ENCODE data around the gene NEFH.

NEFH gene

DNA sequence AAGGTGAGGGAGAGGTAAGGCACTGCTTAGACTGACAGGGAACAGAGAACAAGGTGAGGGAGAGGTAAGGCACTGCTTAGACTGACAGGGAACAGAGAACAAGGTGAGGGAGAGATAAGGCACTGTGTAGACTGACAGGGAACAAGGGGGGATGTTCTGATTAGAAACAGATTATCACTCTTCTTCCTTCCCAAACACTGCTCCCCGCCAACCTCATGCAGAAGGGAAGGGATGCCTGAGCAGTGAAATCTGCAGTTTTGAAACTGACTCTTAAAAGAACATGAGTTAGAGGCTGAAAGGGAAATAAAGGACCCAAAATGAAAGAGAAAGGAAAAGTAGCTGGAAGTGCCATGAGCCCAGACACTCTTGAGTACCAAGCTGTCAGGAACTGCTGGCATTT is 29.8 kb downstream of the NEFH start:
- DNase-seq (ENCODE audit: low read depth), result no peak
- no peak for TF ChIP-seq CTCF (conservative IDR thresholded peaks at IDR 0.05; ENCODE audit: control insufficient read depth, insufficient read depth, low read depth, low read length)
- H3K4me3 ChIP-seq (ENCODE audit: control insufficient read depth, low read depth, low read length), result no peak overlapping the region

GRCh38 chr22:29510542-29510941 is 30.5 kb downstream of the NEFH start:
- H3K4me3 ChIP-seq (ENCODE audit: control insufficient read depth, low read depth, low read length), result no peak overlapping the region
- no peak for TF ChIP-seq CTCF (conservative IDR thresholded peaks at IDR 0.05; ENCODE audit: control insufficient read depth, insufficient read depth, low read depth, low read length)
- DNase-seq (ENCODE audit: low read depth), result no peak

DNA sequence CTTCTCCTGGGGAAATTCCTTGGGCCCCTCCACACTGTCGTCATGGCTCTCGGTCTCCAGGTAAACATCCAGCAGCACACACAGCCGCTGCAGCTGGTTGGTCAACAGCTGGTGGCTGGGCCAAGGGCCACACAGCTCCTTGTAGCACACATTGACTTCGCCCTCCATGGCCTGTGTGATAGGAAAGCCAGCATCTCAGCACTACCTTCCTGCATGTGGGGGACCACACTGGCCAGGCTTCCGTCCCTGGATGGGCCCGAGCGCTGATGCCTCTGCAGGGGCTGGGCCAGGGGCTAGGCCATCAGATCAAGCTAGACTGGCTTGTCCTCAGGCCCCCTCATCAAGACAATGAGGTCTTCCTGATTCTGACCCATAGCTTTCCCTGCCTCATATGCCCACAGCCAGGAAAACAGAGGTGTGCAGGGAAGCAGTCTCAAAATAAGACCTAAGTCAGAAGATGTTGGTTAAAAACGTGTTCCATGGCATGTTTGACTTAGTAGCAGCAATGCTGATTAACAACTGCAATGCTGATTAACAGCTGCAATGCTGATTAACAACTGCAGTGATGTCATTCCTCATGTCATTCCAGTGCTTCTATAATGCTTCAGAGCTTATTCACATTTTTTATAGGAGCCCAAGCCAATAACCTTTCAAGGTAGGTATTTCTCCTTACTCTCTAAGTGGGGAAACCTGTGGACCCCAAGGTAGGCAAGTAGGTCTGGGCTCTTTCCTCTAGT is 31.3 kb downstream of the NEFH start:
- TF ChIP-seq CTCF (conservative IDR thresholded peaks at IDR 0.05; ENCODE audit: control insufficient read depth, insufficient read depth, low read depth, low read length), result no peak
- no peak for DNase-seq (ENCODE audit: low read depth)
- H3K4me3 ChIP-seq (ENCODE audit: control insufficient read depth, low read depth, low read length), result no peak overlapping the region

DNA sequence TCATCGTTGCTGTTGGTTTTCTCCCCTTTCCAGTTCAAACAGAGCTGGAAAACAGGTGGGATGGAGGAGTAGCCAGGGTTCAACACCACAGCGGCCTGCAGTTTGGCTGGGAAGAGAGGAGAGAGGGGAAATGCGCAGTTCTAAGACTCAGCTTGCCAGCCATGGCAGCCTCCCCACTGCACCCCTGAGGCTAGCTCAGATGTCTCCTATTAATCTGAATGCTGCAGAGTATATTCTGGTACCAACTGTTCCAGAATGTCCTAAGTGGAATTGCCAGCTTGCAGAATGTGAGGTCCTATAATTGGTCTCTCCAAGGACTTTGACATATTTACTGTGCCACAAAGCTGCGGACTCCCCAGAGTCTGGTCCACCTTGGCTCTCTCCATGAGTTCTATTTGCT is 32.0 kb downstream of the NEFH start:
- TF ChIP-seq CTCF (conservative IDR thresholded peaks at IDR 0.05; ENCODE audit: control insufficient read depth, insufficient read depth, low read depth, low read length), result no peak
- no peak overlapping the region for H3K4me3 ChIP-seq (ENCODE audit: control insufficient read depth, low read depth, low read length)
- DNase-seq (ENCODE audit: low read depth), result no peak

DNA sequence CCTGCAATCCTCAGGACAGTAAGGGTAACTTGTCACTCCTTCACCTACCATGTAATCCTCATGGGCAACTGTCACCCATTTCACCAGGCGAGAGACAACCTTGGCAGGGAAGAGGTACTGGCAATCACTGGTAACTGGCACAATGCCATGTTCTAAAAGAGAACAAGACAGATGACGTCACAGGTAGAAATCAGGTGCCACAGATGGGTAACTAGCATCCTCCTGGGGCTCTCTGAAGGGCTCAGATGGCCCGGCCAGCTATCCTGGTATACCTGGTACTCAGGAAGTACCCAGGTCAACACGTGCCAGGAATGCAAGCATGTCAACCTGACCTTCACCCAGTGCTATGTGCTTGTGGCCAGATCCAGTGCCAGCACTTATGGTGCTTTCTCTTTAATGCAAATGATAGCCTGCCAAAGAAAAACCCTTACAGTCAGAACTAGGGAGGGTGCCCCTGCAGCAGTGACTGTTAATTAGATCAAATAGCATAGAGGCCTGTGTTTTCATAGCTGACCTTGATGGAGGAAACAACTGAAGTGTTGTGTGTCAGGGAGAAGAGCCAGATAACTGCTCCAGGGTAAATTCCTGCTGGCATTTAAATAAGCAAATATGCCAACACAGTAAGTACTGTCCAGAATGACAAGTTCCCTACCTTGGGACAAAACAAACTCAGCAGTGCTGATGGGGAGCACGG is 37.3 kb downstream of the NEFH start:
- H3K4me3 ChIP-seq (ENCODE audit: control insufficient read depth, low read depth, low read length), result no peak overlapping the region
- TF ChIP-seq CTCF (conservative IDR thresholded peaks at IDR 0.05; ENCODE audit: control insufficient read depth, insufficient read depth, low read depth, low read length), result no peak
- no peak for DNase-seq (ENCODE audit: low read depth)

GRCh38 chr22:29518427-29518826 is 38.4 kb downstream of the NEFH start:
- TF ChIP-seq CTCF (conservative IDR thresholded peaks at IDR 0.05; ENCODE audit: control insufficient read depth, insufficient read depth, low read depth, low read length), result no peak
- no peak overlapping the region for H3K4me3 ChIP-seq (ENCODE audit: control insufficient read depth, low read depth, low read length)
- DNase-seq (ENCODE audit: low read depth), result no peak
